Uterus (tissue), 2 donors: ENCODE data around the gene FLACC1.

ENCODE experiments used
- CTCF ChIP-seq, 4 experiments: fragments of 200-600 bp in 2 of 4; fragments of 450-650 bp in 2 of 4; sonication (generic) in 2 of 4; IDR thresholded peaks; one replicate each; pipeline ENCODE4 v1.5.1; 2016 to 2019; ENCODE audit warnings: antibody characterized with exemption in 4 of 4, mild to moderate bottlenecking in 2 of 4, moderate library complexity in 1 of 4
- POLR2A ChIP-seq, 2 donors: fragments of 450-650 bp; IDR thresholded peaks; one replicate each; pipeline ENCODE4 v1.6.1; 2016; ENCODE audit warnings: antibody characterized with exemption in 2 of 2, mild to moderate bottlenecking in 1 of 2, moderate library complexity in 1 of 2

GRCh38 chr2:201363857-201364560 lies 6.9 kb upstream of the FLACC1 start:
- TF ChIP-seq CTCF (IDR thresholded peaks at IDR 0.05) = peak; percentile 44 to 72 (median 62)
- TF ChIP-seq POLR2A (IDR thresholded peaks at IDR 0.05) = no peak
